Transverse colon (tissue), 3 donors: ENCODE results near the gene HSBP1L1.

Experiments used
- POLR2A ChIP-seq: fragments of 450-650 bp; IDR thresholded peaks from one replicate; pipeline ENCODE4 v1.6.1; 2016; ENCODE audit warnings: antibody characterized with exemption, mild to moderate bottlenecking, moderate library complexity
- TF ChIP-seq, protein P1 (sequence below), 5 experiments: fragments of 200-600 bp in 3 of 5; fragments of 450-650 bp in 2 of 5; sonication (generic) in 3 of 5; IDR thresholded peaks; 1 replicate in 2 of 5; 2 replicates in 3 of 5; pipeline ENCODE4 v1.5.1; 2016 to 2017; ENCODE audit warnings: antibody characterized with exemption in 5 of 5, inconsistent platforms in 3 of 5, mild to moderate bottlenecking in 2 of 5, moderate library complexity in 1 of 5

DNA sequence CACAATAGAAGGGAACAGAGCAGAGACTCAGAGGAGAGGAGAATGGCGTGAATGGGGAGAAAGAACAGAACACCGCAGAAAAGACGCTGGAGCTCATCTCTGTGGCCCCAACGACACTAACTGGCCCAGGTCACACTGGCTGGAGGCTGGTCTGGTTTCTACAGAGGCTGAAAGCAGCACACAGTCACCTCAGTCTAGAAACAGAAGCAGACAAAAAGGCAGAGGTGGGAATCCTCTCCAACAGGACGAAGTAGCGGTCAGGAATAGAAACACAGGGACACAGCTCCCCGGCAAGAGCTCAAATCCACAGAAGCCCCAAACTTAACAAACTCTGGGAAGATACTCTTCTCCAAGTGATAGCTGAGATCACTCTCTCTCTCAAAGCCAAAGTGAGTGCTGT, 22.2 kb upstream of the HSBP1L1 start:
- TF ChIP-seq, protein P1, sequence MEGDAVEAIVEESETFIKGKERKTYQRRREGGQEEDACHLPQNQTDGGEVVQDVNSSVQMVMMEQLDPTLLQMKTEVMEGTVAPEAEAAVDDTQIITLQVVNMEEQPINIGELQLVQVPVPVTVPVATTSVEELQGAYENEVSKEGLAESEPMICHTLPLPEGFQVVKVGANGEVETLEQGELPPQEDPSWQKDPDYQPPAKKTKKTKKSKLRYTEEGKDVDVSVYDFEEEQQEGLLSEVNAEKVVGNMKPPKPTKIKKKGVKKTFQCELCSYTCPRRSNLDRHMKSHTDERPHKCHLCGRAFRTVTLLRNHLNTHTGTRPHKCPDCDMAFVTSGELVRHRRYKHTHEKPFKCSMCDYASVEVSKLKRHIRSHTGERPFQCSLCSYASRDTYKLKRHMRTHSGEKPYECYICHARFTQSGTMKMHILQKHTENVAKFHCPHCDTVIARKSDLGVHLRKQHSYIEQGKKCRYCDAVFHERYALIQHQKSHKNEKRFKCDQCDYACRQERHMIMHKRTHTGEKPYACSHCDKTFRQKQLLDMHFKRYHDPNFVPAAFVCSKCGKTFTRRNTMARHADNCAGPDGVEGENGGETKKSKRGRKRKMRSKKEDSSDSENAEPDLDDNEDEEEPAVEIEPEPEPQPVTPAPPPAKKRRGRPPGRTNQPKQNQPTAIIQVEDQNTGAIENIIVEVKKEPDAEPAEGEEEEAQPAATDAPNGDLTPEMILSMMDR (IDR thresholded peaks at IDR 0.05): no peak
- no peak for TF ChIP-seq POLR2A
